Stimulated activated CD4-positive, alpha-beta T cell treated with anti-CD3 and anti-CD28 coated beads, Interleukin-12 subunit alpha, Interleukin-12 subunit beta, amount 100 ng/mL, for 24 hours (primary cell): ENCODE data around the gene TNFSF11.

Experiments used
- DNase-seq, 2 experiments: peaks; one replicate each; pipeline ENCODE4 v3.0.0-alpha.2; 2020; ENCODE audit warnings: low read depth in 2 of 2

TNFSF11 gene

DNA sequence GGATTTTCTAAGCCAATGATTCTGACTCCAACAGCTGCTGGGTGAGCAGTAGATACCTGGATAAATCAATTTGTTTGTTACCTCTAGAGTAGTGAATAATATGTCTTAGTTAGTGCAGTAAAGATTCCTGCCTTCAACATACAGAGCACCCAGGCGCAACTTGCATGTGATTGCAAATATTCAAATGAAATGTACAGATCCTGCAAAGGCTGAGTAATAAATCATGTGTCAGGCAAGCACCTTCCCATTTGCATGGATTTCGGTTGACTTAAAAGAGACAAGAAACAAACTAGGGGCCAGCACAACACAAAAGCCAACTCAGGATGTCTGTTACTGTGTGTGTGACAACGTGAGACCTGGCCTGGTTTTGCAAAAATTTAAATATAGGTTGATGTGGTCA lies 79.7 kb downstream of the TNFSF11 start:
- no peak for DNase-seq

DNA sequence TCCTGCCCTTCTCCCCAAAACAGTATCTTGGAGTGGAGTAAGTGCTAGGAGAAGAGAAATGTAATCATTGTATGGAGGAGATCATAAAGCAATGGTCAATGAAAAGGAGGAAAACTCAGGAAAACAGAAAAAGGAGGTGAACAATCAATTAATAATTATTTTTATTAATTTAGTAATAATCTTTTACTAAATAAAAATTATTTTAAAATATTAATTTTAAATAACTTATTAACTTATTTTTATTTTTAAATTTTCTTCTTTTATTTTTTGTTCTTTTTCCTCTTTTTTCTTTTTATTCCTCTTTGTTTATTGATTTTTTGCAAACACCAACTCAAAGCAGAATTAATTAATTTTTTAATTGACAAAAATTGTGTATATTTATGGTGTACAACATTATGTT lies 80.3 kb downstream of the TNFSF11 start:
- no peak for DNase-seq

DNA sequence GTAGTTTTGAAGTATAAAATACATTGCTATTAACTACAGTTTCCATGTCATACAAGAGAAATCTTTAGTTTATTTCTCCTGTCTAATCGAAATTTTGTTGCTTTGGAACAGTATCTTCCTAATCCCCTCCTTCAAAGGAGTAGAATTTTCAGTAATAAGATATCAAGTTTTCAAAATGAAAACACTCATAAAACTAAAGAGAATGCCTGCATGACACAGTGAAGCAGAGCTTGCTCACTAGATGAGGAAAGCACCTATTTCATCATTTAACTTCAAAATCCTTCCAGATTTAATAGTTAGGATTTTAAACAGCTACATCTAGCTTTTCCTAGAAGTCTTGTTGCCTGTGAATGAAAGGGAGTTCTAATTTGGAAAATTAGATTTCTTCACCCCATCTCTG lies 80.8 kb downstream of the TNFSF11 start:
- no peak for DNase-seq

DNA sequence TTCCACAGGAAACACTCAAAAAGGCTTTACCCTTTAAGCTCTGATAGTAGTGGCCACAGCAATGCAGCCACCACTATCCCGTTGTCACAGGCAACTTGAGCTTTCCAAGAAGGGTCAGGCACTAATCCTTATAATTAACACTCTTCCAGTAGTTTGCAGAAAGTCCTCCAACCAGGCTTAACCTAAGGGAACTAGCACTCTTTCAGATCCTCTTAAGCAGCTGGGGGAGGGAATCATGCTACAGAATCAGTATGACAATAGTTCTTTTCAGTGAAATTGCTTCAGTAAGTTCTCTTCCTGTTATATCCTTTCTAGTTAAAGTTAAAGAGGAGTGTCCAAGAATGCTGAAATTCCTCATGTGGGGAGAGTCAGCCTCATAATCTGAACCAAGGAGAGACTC lies 82.2 kb downstream of the TNFSF11 start:
- DNase-seq, result no peak

DNA sequence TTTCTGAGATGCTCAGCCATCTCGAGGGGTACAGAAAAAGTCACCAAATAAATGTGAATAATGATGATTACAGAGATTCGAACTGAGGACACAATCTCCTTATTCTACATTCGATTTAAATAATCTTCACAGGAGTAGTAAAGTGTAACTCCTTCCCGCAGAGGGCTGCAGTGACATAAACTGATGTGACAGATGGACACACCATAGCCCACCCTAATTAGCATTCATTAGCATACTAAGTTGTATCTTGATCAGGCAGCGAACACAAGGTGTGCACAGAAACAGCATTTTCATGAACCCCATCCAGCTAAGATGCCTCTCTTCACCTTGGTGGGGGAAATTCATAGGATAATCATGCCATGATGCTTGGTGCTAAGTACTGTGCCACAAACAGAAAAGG lies 83.0 kb downstream of the TNFSF11 start:
- DNase-seq, result no peak
